Neuronal stem cell (in vitro differentiated cells): ENCODE results near the gene ZSWIM6.

ENCODE experiments used
- DNase-seq: peaks from one replicate; pipeline ENCODE4 v3.0.0-alpha.2; 2013; ENCODE audit warnings: low spot score
- H2AFZ ChIP-seq: one replicate; pipeline ENCODE4 v1.6.1; 2013; ENCODE audit warnings: mild to moderate bottlenecking, low read length, inconsistent platforms
- H2AK5ac ChIP-seq: 2 replicates; pipeline ENCODE4 v1.6.1; 2013; ENCODE audit warnings: low read depth, mild to moderate bottlenecking, inconsistent platforms, low read length, moderate library complexity, mixed read lengths
- H2BK120ac ChIP-seq: 2 replicates; pipeline ENCODE4 v1.6.1; 2013; ENCODE audit warnings: low read depth, mild to moderate bottlenecking, inconsistent platforms, low read length, moderate library complexity, mixed read lengths
- H2BK12ac ChIP-seq: one replicate; pipeline ENCODE4 v1.6.1; 2013; ENCODE audit warnings: low read length, inconsistent platforms
- H2BK15ac ChIP-seq: 2 replicates; pipeline ENCODE4 v1.6.1; 2013; ENCODE audit warnings: mild to moderate bottlenecking, low read length, inconsistent platforms, mixed read lengths
- H2BK5ac ChIP-seq: one replicate; pipeline ENCODE4 v1.6.1; 2013; ENCODE audit warnings: inconsistent platforms, mild to moderate bottlenecking, low read length, moderate library complexity
- H3K14ac ChIP-seq: one replicate; pipeline ENCODE4 v1.6.1; 2013; ENCODE audit warnings: low read length, inconsistent platforms
- H3K18ac ChIP-seq: 2 replicates; pipeline ENCODE4 v1.6.1; 2013; ENCODE audit warnings: low read length, inconsistent platforms
- H3K23ac ChIP-seq: 2 replicates; pipeline ENCODE4 v1.6.1; 2013; ENCODE audit warnings: low read depth, mild to moderate bottlenecking, mixed read lengths, low read length, inconsistent platforms; ENCODE audit not compliant: poor library complexity
- H3K27ac ChIP-seq: replicated peaks from 3 replicates; pipeline ENCODE4 v1.5.1; 2013; ENCODE audit warnings: low read length, inconsistent platforms
- H3K27me3 ChIP-seq, 3 experiments: 2 replicates each; pipeline ENCODE4 v1.6.1; 2013; ENCODE audit warnings: low read length in 3 of 3, mild to moderate bottlenecking in 2 of 3, inconsistent platforms in 1 of 3, low read depth in 1 of 3, mixed read lengths in 1 of 3, moderate library complexity in 1 of 3; ENCODE audit not compliant: control insufficient read depth in 3 of 3, insufficient read depth in 3 of 3
- H3K36me3 ChIP-seq, 2 donors: replicated peaks in 1 of 2; 2 replicates each; pipeline ENCODE4 v1.6.1; 2013; ENCODE audit warnings: low read length in 2 of 2; ENCODE audit not compliant: control insufficient read depth in 2 of 2, insufficient read depth in 2 of 2
- H3K4ac ChIP-seq: 2 replicates; pipeline ENCODE4 v1.6.1; 2013; ENCODE audit warnings: inconsistent platforms, mild to moderate bottlenecking, low read length, moderate library complexity
- H3K4me1 ChIP-seq, 2 donors: 1 replicate in 1 of 2; 2 replicates in 1 of 2; pipeline ENCODE4 v1.6.1; 2013; ENCODE audit warnings: low read length in 2 of 2, low read depth in 1 of 2; ENCODE audit not compliant: control insufficient read depth in 2 of 2, insufficient read depth in 1 of 2
- H3K4me2 ChIP-seq: one replicate; pipeline ENCODE4 v1.6.1; 2013; ENCODE audit warnings: mild to moderate bottlenecking, low read length, inconsistent platforms; ENCODE audit not compliant: insufficient read depth, poor library complexity, severe bottlenecking
- H3K4me3 ChIP-seq, 2 donors: 2 replicates each; pipeline ENCODE4 v1.5.1; 2013; ENCODE audit warnings: low read length in 2 of 2, mild to moderate bottlenecking in 2 of 2, inconsistent platforms in 1 of 2, moderate library complexity in 1 of 2
- H3K79me1 ChIP-seq: one replicate; pipeline ENCODE4 v1.6.1; 2013; ENCODE audit warnings: low read depth, mild to moderate bottlenecking, inconsistent platforms, low read length, moderate library complexity
- H3K9ac ChIP-seq: one replicate; pipeline ENCODE4 v1.6.1; 2013; ENCODE audit warnings: mild to moderate bottlenecking, low read depth, low read length, inconsistent platforms; ENCODE audit not compliant: poor library complexity
- H3K9me3 ChIP-seq, 2 donors: replicated peaks in 1 of 2; 2 replicates each; pipeline versions ENCODE3 to v1.6.1; 2013; ENCODE audit warnings: low read length in 2 of 2, mild to moderate bottlenecking in 2 of 2, inconsistent platforms in 1 of 2, low read depth in 1 of 2, mixed read lengths in 1 of 2, moderate library complexity in 1 of 2; ENCODE audit not compliant: control insufficient read depth in 2 of 2, insufficient read depth in 1 of 2
- H4K8ac ChIP-seq: one replicate; pipeline ENCODE4 v1.6.1; 2013; ENCODE audit warnings: low read depth, mild to moderate bottlenecking, inconsistent platforms, low read length, moderate library complexity
- H4K91ac ChIP-seq: one replicate; pipeline ENCODE4 v1.6.1; 2013; ENCODE audit warnings: low read length, low read depth, mild to moderate bottlenecking, inconsistent platforms; ENCODE audit not compliant: poor library complexity
- WGBS, 2 donors: extraction: QIAGEN DNeasy Blood & Tissue Kit; methylation state at CpG; one replicate each; pipeline ENCODE4 v1.1.7; 2013; ENCODE audit warnings: missing lambda C conversion rate in 2 of 2, mixed read lengths in 1 of 2; ENCODE audit not compliant: insufficient read length in 2 of 2, insufficient replicate concordance in 1 of 2; ENCODE audit errors: extremely low coverage in 2 of 2; 5-methylcytosine and 5-hydroxymethylcytosine counted together

ZSWIM6 gene

GRCh38 chr5:61526207-61526519 lies 194.1 kb downstream of the ZSWIM6 start:
- H3K14ac ChIP-seq: no peak overlapping the region
- H3K27ac ChIP-seq: no peak overlapping the region
- DNase-seq: no peak
- H3K4ac ChIP-seq: no peak overlapping the region
- H3K9me3 ChIP-seq: peaks cover 0 to 25% of the 10 kb centered on the region in 2 donors
- H3K4me2 ChIP-seq: no peak overlapping the region
- no peak overlapping the region for H4K8ac ChIP-seq
- no peak overlapping the region for H3K4me3 ChIP-seq
- H3K36me3 ChIP-seq: peaks cover 10 to 82% of the 10 kb centered on the region in 2 donors
- peaks cover 3% of the 10 kb centered on the region for H3K79me1 ChIP-seq
- no peak overlapping the region for H3K18ac ChIP-seq
- no peak overlapping the region for H2BK15ac ChIP-seq
- no peaks in the 10 kb centered on the region for H3K27me3 ChIP-seq
- H2BK120ac ChIP-seq: no peak overlapping the region
- no peak overlapping the region for H2BK12ac ChIP-seq
- H4K91ac ChIP-seq: no peak overlapping the region
- no CpG with 5 or more reads among the region's 5 CpGs for WGBS, 2 donors
- no peak overlapping the region for H2AFZ ChIP-seq
- H2AK5ac ChIP-seq: no peak overlapping the region
- no peak overlapping the region for H3K9ac ChIP-seq
- no peak overlapping the region for H3K23ac ChIP-seq
- H3K4me1 ChIP-seq: peaks cover 8 to 38% of the 10 kb centered on the region in 2 donors
- H2BK5ac ChIP-seq: no peak overlapping the region

GRCh38 chr5:61532983-61533382 lies 200.9 kb downstream of the ZSWIM6 start:
- no peak overlapping the region for H4K8ac ChIP-seq
- H3K9ac ChIP-seq: no peak overlapping the region
- no peak overlapping the region for H3K23ac ChIP-seq
- H2AK5ac ChIP-seq: no peak overlapping the region
- no peak overlapping the region for H2BK15ac ChIP-seq
- no peak overlapping the region for H3K14ac ChIP-seq
- H3K27me3 ChIP-seq: no peaks in the 10 kb centered on the region
- H3K4me2 ChIP-seq: no peak overlapping the region
- no peak for DNase-seq
- no peak overlapping the region for H3K4me3 ChIP-seq
- peaks cover 13 to 100% of the 10 kb centered on the region in 2 donors for H3K36me3 ChIP-seq
- H4K91ac ChIP-seq: no peak overlapping the region
- no peak overlapping the region for H2BK12ac ChIP-seq
- H3K9me3 ChIP-seq: peaks cover 4 to 42% of the 10 kb centered on the region in 2 donors
- no peak overlapping the region for H3K18ac ChIP-seq
- no peak overlapping the region for H2BK5ac ChIP-seq
- H3K4ac ChIP-seq: no peak overlapping the region
- H3K27ac ChIP-seq: no peak overlapping the region
- H3K4me1 ChIP-seq: peaks cover 0 to 3% of the 10 kb centered on the region in 2 donors
- H2BK120ac ChIP-seq: no peak overlapping the region
- WGBS, 2 donors: no CpG with 5 or more reads among the region's 4 CpGs
- H3K79me1 ChIP-seq: peaks cover 3% of the 10 kb centered on the region
- no peak overlapping the region for H2AFZ ChIP-seq

GRCh38 chr5:61534481-61535267 lies 202.6 kb downstream of the ZSWIM6 start:
- H3K79me1 ChIP-seq: peaks cover 3% of the 10 kb centered on the region
- no peak overlapping the region for H3K9ac ChIP-seq
- no peak overlapping the region for H3K14ac ChIP-seq
- no peak overlapping the region for H4K91ac ChIP-seq
- peaks cover 4 to 46% of the 10 kb centered on the region in 2 donors for H3K9me3 ChIP-seq
- H3K27ac ChIP-seq: no peak overlapping the region
- H4K8ac ChIP-seq: no peak overlapping the region
- no peaks in the 10 kb centered on the region for H3K4me1 ChIP-seq
- no peak overlapping the region for H3K18ac ChIP-seq
- H3K4ac ChIP-seq: no peak overlapping the region
- no peak overlapping the region for H3K23ac ChIP-seq
- no peak overlapping the region for H3K4me3 ChIP-seq
- no peak overlapping the region for H3K4me2 ChIP-seq
- H2AFZ ChIP-seq: no peak overlapping the region
- H2BK12ac ChIP-seq: no peak overlapping the region
- H2BK15ac ChIP-seq: no peak overlapping the region
- WGBS, 2 donors: no CpG with 5 or more reads among the region's 5 CpGs
- H3K27me3 ChIP-seq: no peaks in the 10 kb centered on the region
- no peak overlapping the region for H2BK5ac ChIP-seq
- DNase-seq: no peak
- H2BK120ac ChIP-seq: no peak overlapping the region
- H2AK5ac ChIP-seq: no peak overlapping the region
- H3K36me3 ChIP-seq: peaks cover 20 to 100% of the 10 kb centered on the region in 2 donors

GRCh38 chr5:61535828-61536227 lies 203.8 kb downstream of the ZSWIM6 start:
- peaks cover 4 to 42% of the 10 kb centered on the region in 2 donors for H3K9me3 ChIP-seq
- WGBS, 2 donors: no CpG with 5 or more reads among the region's 7 CpGs
- H3K27me3 ChIP-seq: no peaks in the 10 kb centered on the region
- H3K14ac ChIP-seq: no peak overlapping the region
- no peak overlapping the region for H4K91ac ChIP-seq
- H3K36me3 ChIP-seq: peaks cover 20 to 100% of the 10 kb centered on the region in 2 donors
- H2BK120ac ChIP-seq: no peak overlapping the region
- no peak overlapping the region for H3K18ac ChIP-seq
- H3K4ac ChIP-seq: no peak overlapping the region
- no peak overlapping the region for H3K9ac ChIP-seq
- H3K4me1 ChIP-seq: no peaks in the 10 kb centered on the region
- no peak overlapping the region for H2BK12ac ChIP-seq
- H2BK15ac ChIP-seq: no peak overlapping the region
- H4K8ac ChIP-seq: no peak overlapping the region
- no peak overlapping the region for H3K4me2 ChIP-seq
- H3K79me1 ChIP-seq: peaks cover 3% of the 10 kb centered on the region
- no peak overlapping the region for H2BK5ac ChIP-seq
- H2AK5ac ChIP-seq: no peak overlapping the region
- no peak for DNase-seq
- H3K23ac ChIP-seq: no peak overlapping the region
- H3K27ac ChIP-seq: no peak overlapping the region
- H3K4me3 ChIP-seq: no peak overlapping the region
- H2AFZ ChIP-seq: no peak overlapping the region
